T-cell (primary cell): ENCODE results near the gene UNC5A. TPM values are rescaled to one million over a fixed set of nuclear protein-coding genes. Genes with fewer than 3 reads are reported as not detected.

Source experiments
- ATAC-seq, 4 experiments: fragments of 200-7000 bp in 3 of 4; fragments of 150-1000 bp in 1 of 4; cut with Tn5 transposase; replicated peaks in 1 of 4; 1 replicate in 3 of 4; 2 replicates in 1 of 4; pipeline ENCODE4 v1.10.0; 2021; ENCODE audit warnings: moderate library complexity in 3 of 4, mild to moderate bottlenecking in 2 of 4, moderate number of reproducible peaks in 1 of 4
- CTCF ChIA-PET, 2 donors: fragments of 300-600 bp; sonication (Branson Sonifier 250); formaldehyde crosslinking; loops; one replicate each; lab custom pipeline; 2022; ENCODE audit warnings: antibody characterized with exemption in 2 of 2; lab: Charles Lee
- POLR2A ChIA-PET, 2 donors: fragments of 300-600 bp; sonication (Branson Sonifier 250); formaldehyde crosslinking; loops; one replicate each; lab custom pipeline; 2022; ENCODE audit warnings: antibody characterized with exemption in 2 of 2; lab: Charles Lee
- DNase-seq, 35 experiments: peaks; one replicate each; pipeline versions ENCODE4 v3.0.0 to v3.0.0-alpha.2; 2013 to 2023
- H3K27ac ChIP-seq: one replicate; pipeline ENCODE4 v1.5.1; 2013; ENCODE audit warnings: low read length
- H3K27me3 ChIP-seq, 2 experiments: replicated peaks in 1 of 2; 1 replicate in 1 of 2; 2 replicates in 1 of 2; pipeline versions ENCODE4 v1.6.1 to v1.7.0; 2013; ENCODE audit warnings: low read length in 1 of 2, mixed read lengths in 1 of 2; ENCODE audit not compliant: control insufficient read depth in 2 of 2, insufficient read depth in 2 of 2; ENCODE audit errors: extremely low read depth in 1 of 2
- H3K36me3 ChIP-seq, 2 donors: 1 replicate in 1 of 2; 2 replicates in 1 of 2; pipeline versions ENCODE4 v1.6.1 to v1.7.0; 2013; ENCODE audit warnings: low read length in 1 of 2; ENCODE audit not compliant: control insufficient read depth in 2 of 2, insufficient read depth in 1 of 2; ENCODE audit errors: extremely low read depth in 1 of 2
- H3K4me1 ChIP-seq, 2 experiments: 1 replicate in 1 of 2; 2 replicates in 1 of 2; pipeline versions ENCODE4 v1.6.1 to v1.7.0; 2013; ENCODE audit warnings: low read length in 2 of 2, mixed read lengths in 1 of 2; ENCODE audit not compliant: insufficient read depth in 2 of 2, control insufficient read depth in 1 of 2; ENCODE audit errors: extremely low read depth in 1 of 2
- H3K4me3 ChIP-seq, 2 donors: 1 replicate in 1 of 2; 2 replicates in 1 of 2; pipeline versions ENCODE4 v1.5.1 to v1.7.0; 2013; ENCODE audit warnings: mild to moderate bottlenecking in 2 of 2, low read length in 1 of 2, moderate library complexity in 1 of 2; ENCODE audit not compliant: control insufficient read depth in 1 of 2; ENCODE audit errors: extremely low read depth in 1 of 2
- H3K9me3 ChIP-seq: 2 replicates; pipeline ENCODE4 v1.7.0; 2013
- H3K27ac Mint-ChIP-seq, 2 donors: one replicate each; pipeline ENCODE4 v1.8.0; 2020 to 2021; ENCODE audit warnings: mild to moderate bottlenecking in 2 of 2, mixed read lengths in 2 of 2
- H3K27me3 Mint-ChIP-seq, 2 donors: one replicate each; pipeline ENCODE4 v1.8.0; 2021 to 2022; ENCODE audit warnings: mixed read lengths in 2 of 2
- H3K36me3 Mint-ChIP-seq: one replicate; pipeline ENCODE4 v1.8.0; 2021; ENCODE audit warnings: mixed read lengths
- H3K4me1 Mint-ChIP-seq, 3 donors: one replicate each; pipeline ENCODE4 v1.8.0; 2020 to 2022; ENCODE audit warnings: mixed read lengths in 3 of 3, mild to moderate bottlenecking in 1 of 3
- H3K4me3 Mint-ChIP-seq, 3 donors: one replicate each; pipeline ENCODE4 v1.8.0; 2020 to 2022; ENCODE audit warnings: mild to moderate bottlenecking in 3 of 3, mixed read lengths in 3 of 3, moderate library complexity in 3 of 3
- H3K9me3 Mint-ChIP-seq, 3 donors: one replicate each; pipeline ENCODE4 v1.8.0; 2020 to 2022; ENCODE audit warnings: mixed read lengths in 3 of 3
- WGBS: methylation state at CpG from one replicate; pipeline ENCODE4 v1.1.5; 2013; ENCODE audit warnings: missing lambda C conversion rate; ENCODE audit not compliant: insufficient coverage; 5-methylcytosine and 5-hydroxymethylcytosine counted together
- total RNA-seq, 35 experiments: library from RNA in 6 of 35; stranded (reverse) in 6 of 35; fragments of 120-200 nt in 1 of 35; gene quantifications; one replicate each; pipeline versions ENCODE4 v1.2.1 to v1.2.4 and lab custom pipeline; 2013 to 2026

The UNC5A gene
- total RNA-seq, 5 donors from 2014 or later (not counting 1 experiment from before 2014, with no cell fraction given), result not detected

DNA sequence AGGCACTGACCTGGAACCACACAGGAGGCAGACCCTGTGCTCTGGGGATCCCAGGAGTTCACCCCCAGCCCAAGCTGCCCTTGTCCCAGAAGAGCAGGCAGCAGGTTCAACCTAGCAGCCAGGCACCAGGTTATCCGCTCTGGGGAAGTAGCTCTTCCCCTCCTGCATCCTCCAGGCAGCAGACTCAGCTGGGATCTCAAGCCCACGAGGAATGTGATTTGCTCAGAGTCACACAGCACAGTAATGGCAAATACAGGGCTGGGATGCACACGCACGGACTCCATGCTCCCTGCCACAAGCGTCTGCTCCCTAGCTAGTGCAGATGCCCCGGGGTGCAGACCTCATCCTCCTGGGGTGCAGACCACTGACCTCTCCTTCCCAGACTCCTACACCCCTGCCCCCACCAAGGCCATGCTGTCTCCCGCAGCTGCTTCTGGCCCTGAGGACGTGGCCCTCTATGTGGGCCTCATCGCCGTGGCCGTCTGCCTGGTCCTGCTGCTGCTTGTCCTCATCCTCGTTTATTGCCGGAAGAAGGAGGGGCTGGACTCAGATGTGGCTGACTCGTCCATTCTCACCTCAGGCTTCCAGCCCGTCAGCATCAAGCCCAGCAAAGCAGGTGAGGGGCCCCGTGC, 63.3 kb downstream of the UNC5A start:
- Mint-ChIP-seq H3K9me3 (peaks cover 0 to 3% (median 0%) of the 10 kb centered on the region in 3 donors), H3K4me3 (no peak overlapping the region), H3K27ac (no peak overlapping the region), H3K27me3 (peaks cover 19 to 27% of the 10 kb centered on the region in 2 donors), H3K4me1 (peaks cover 13 to 24% (median 18%) of the 10 kb centered on the region in 3 donors), H3K36me3 (no peaks in the 10 kb centered on the region)
- no peak for ATAC-seq
- Histone ChIP-seq H3K36me3 (no peaks in the 10 kb centered on the region), H3K27me3 (peaks cover 0 to 50% of the 10 kb centered on the region in 2 experiments), H3K9me3 (no peaks in the 10 kb centered on the region), H3K4me3 (no peak overlapping the region), H3K27ac (no peak overlapping the region), H3K4me1 (peaks cover 0 to 26% of the 10 kb centered on the region in 2 experiments)
- WGBS, result 73% methylated on average over 15 of the region's 16 CpGs
- CTCF ChIA-PET, result interaction anchor here in 1 of 2 donors (0.6 kb wide), 1 partner anchor 104 kb away, joined by 3 read pairs; no protein-coding TSS in a partner anchor
- POLR2A ChIA-PET, result interaction anchor here in 1 of 2 donors (0.7 kb wide), 1 partner anchor 427 kb away, joined by 3 read pairs; no protein-coding TSS in a partner anchor
- no peak for DNase-seq

DNA sequence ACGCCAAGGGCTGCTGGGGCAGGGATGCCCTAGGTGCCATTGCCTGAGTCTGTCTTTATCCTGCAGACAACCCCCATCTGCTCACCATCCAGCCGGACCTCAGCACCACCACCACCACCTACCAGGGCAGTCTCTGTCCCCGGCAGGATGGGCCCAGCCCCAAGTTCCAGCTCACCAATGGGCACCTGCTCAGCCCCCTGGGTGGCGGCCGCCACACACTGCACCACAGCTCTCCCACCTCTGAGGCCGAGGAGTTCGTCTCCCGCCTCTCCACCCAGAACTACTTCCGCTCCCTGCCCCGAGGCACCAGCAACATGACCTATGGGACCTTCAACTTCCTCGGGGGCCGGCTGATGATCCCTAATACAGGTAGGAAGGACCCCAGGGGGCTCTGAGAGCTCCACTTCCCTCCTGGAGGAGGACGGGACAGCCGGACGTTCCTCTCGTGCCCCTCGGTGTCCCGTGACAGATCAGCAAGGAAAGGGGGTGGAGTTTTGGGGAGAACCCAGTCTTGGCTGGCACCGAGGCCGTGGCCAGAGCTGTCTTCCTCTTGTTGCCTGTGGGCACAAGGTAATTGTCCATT, 63.9 kb downstream of the UNC5A start:
- 86% methylated on average over 13 of the region's 20 CpGs for WGBS
- no peak overlapping the region for H3K4me3 Mint-ChIP-seq
- H3K36me3 Mint-ChIP-seq, result no peaks in the 10 kb centered on the region
- H3K27ac Mint-ChIP-seq, result no peak overlapping the region
- Histone ChIP-seq H3K27ac (no peak overlapping the region), H3K4me3 (no peak overlapping the region), H3K9me3 (no peaks in the 10 kb centered on the region), H3K4me1 (peaks cover 0 to 26% of the 10 kb centered on the region in 2 experiments), H3K27me3 (peaks cover 0 to 56% of the 10 kb centered on the region in 2 experiments), H3K36me3 (no peaks in the 10 kb centered on the region)
- H3K27me3 Mint-ChIP-seq, result peaks cover 19 to 27% of the 10 kb centered on the region in 2 donors
- CTCF ChIA-PET, result no interaction called here
- peaks cover 0 to 3% (median 0%) of the 10 kb centered on the region in 3 donors for H3K9me3 Mint-ChIP-seq
- H3K4me1 Mint-ChIP-seq, result peaks cover 13 to 24% (median 18%) of the 10 kb centered on the region in 3 donors
- POLR2A ChIA-PET, result no interaction called here
- ATAC-seq (no peak), DNase-seq (no peak)

DNA sequence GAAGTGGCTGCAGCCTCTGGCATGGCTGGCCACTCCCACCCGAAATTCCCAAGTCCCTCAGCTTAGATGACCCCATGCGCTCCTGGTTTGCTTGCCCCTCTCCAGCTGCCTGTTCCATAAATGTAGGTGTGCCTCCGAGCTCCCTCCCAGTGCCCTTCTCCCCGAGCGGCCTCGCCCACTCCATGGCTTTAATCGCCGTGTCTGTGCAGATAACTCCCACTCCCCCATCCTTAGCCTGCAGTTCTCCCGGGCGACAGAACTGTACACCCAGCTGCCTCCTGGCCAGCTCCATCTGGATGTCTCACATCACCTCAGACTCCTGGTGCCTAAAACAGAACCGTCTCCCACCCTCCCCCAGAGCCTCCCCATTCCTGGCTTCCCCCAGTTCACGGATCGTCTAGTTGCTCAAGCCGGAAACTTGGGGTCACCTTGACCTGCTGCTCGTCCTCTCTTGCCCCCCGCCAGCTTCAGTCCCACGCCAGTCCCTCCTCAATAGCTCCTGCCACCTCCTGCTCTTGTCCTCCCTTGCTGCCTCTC, 64.7 kb downstream of the UNC5A start:
- DNase-seq, result no peak
- Histone ChIP-seq H3K27me3 (peaks cover 0 to 61% of the 10 kb centered on the region in 2 experiments), H3K27ac (no peak overlapping the region), H3K36me3 (no peaks in the 10 kb centered on the region), H3K9me3 (no peaks in the 10 kb centered on the region), H3K4me1 (peaks cover 0 to 21% of the 10 kb centered on the region in 2 experiments), H3K4me3 (no peak overlapping the region)
- 74% methylated on average over 17 of the region's 17 CpGs for WGBS
- peak overlapping the region in 1 of 2 donors; percentile 38 for H3K27ac Mint-ChIP-seq
- H3K4me3 Mint-ChIP-seq, result no peak overlapping the region
- peaks cover 13 to 24% (median 18%) of the 10 kb centered on the region in 3 donors for H3K4me1 Mint-ChIP-seq
- peaks cover 19 to 29% of the 10 kb centered on the region in 2 donors for H3K27me3 Mint-ChIP-seq
- POLR2A ChIA-PET, result interaction anchor here in 1 of 2 donors (0.5 kb wide), 1 partner anchor 59 kb away, joined by 3 read pairs; no protein-coding TSS in a partner anchor
- CTCF ChIA-PET, result no interaction called here
- peaks cover 0 to 3% (median 0%) of the 10 kb centered on the region in 3 donors for H3K9me3 Mint-ChIP-seq
- no peak for ATAC-seq
- H3K36me3 Mint-ChIP-seq, result no peaks in the 10 kb centered on the region

DNA sequence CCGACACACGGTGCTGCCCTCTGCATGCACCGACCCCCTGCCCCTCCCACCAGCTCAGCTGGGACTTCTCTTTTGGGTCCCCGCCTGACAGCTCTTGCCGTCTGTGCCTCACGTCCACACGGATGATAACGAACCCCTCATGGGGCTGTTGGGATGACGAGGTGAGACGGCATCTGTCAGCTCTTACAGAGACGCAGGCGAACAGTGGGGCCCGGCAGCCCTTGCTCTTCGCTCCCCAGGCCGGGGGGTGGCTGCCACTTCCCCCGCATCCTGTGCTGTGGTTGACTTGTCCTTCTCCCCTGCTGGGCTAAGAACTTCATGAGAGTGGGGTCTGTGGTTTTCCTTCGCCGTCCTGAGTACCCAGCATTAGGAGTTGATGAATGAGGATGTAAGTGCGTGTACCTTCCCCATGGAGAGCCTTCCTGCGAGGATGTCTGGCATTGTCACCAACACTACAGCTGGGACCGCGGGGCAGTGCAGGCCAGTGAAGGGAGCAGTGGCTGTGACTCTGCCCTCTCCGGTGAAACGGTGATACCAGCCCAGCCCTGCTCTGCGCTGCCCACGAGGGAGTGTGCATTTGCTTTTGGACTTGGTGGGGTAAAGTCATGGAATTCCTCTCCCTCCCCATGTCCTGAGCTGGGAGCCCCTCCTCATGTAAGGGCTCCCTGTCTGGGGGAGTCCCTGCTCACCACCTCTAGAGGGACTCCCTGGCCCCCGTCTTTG, 65.6 kb downstream of the UNC5A start:
- Mint-ChIP-seq H3K4me1 (peaks cover 9 to 19% (median 16%) of the 10 kb centered on the region in 3 donors), H3K36me3 (no peaks in the 10 kb centered on the region), H3K9me3 (peaks cover 0 to 3% (median 0%) of the 10 kb centered on the region in 3 donors), H3K27ac (no peak overlapping the region), H3K4me3 (peak overlapping the region in 1 of 3 donors; percentile 10), H3K27me3 (peaks cover 19 to 30% of the 10 kb centered on the region in 2 donors)
- ChIA-PET POLR2A (interaction anchor here in 1 of 2 donors (0.5 kb wide), 1 partner anchor 59 kb away, joined by 3 read pairs; no protein-coding TSS in a partner anchor), CTCF (no interaction called here)
- peaks cover 0 to 15% of the 10 kb centered on the region in 2 experiments for H3K4me1 ChIP-seq
- DNase-seq (peak in 2 of 35 experiments; percentile 5 to 15), ATAC-seq (peak in 2 of 4 experiments; percentile 16 to 22)
- H3K36me3 ChIP-seq, result no peaks in the 10 kb centered on the region
- peak overlapping the region in 1 of 2 donors; percentile 32 for H3K4me3 ChIP-seq
- H3K27ac ChIP-seq, result no peak overlapping the region
- H3K9me3 ChIP-seq, result no peaks in the 10 kb centered on the region
- 3% methylated on average over 18 of the region's 27 CpGs for WGBS
- H3K27me3 ChIP-seq, result peaks cover 0 to 67% of the 10 kb centered on the region in 2 experiments

DNA sequence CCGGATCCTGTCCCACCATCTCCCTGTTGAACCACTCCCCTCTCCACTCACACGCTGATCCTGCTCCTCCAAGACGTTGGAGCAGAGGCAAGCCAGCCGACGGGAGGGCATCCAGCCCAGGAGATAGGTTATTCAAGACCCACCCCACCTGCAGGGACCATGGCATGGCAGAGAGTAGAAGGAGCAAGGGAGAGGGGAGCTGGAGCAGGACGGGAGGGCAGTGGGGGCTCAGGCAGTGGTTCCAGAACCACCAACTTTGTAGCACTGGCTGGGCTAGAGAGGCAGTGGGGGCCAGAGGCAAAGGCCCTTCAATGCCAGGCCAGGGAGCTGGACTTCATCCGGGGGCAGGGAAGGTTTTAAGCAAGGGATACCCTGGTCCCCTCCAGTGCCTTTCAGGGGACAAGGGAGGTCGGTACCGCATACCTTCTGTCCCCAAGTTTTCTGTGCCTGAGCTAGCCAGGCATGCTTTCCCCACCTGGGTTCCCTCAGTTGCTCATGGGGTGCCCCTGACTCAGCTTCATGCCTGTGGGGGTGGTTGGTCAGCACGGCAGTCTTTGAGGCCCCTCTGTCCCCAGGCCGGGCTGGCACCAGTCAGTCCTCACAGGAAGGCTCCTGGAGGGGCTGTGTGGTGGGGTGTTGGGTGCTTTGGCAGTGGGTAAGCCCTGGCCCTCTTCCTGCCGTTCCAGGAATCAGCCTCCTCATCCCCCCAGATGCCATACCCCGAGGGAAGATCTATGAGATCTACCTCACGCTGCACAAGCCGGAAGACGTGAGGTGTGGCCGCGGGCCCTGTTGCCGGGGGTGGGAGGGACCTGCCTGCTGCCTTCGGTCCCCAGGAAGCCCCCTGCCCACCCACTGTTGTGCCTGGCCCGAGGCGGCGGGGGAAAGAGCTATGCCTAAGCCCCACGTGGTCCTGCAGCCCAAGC, 66.4 kb downstream of the UNC5A start:
- H3K36me3 Mint-ChIP-seq, result no peaks in the 10 kb centered on the region
- no peak for DNase-seq
- H3K36me3 ChIP-seq, result no peaks in the 10 kb centered on the region

More for the DNA sequence above, 66.4 kb downstream of the UNC5A start:
- H3K27ac ChIP-seq, result no peak overlapping the region
- no peak overlapping the region for H3K4me3 ChIP-seq
- H3K27me3 ChIP-seq, result peaks cover 0 to 71% of the 10 kb centered on the region in 2 experiments
- Mint-ChIP-seq H3K4me3 (no peak overlapping the region), H3K27me3 (peaks cover 19 to 32% of the 10 kb centered on the region in 2 donors), H3K9me3 (peaks cover 0 to 3% (median 0%) of the 10 kb centered on the region in 3 donors), H3K4me1 (peaks cover 9 to 19% (median 16%) of the 10 kb centered on the region in 3 donors), H3K27ac (no peak overlapping the region)
- POLR2A ChIA-PET, result no interaction called here
- 75% methylated on average over 17 of the region's 24 CpGs for WGBS
- ATAC-seq, result no peak
- peaks cover 0 to 15% of the 10 kb centered on the region in 2 experiments for H3K4me1 ChIP-seq
- H3K9me3 ChIP-seq, result no peaks in the 10 kb centered on the region
- CTCF ChIA-PET, result no interaction called here
